Measurements from ENCODE around the gene GRHL3.

DNA sequence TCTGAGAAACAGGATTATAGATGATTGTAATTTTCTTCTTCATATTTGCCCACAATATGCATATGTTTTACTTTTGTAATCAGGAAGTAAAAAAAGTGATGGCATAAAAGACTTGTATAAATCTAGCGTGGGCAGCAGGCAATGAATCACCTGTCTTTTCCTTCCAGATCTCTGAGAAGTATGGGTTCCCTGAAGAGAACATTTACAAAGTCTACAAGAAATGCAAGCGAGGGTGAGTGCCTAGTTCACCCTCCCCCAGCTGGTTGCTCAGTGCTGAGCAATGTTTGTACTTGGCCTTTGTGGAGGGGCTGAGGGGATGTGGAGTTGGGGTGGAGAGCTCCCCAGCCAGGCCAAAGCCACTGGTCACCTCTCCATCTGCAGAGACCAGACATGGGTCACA lies 30.7 kb downstream of the GRHL3 start:
- TF ChIP-seq POLR2A (IDR thresholded peaks at IDR 0.05; ENCODE audit: low read depth, low read length) = no peak
- TF ChIP-seq TAF1 (IDR thresholded peaks at IDR 0.05; ENCODE audit: low read depth, low read length) = no peak
- no peak for TF ChIP-seq POLR2AphosphoS5 (IDR thresholded peaks at IDR 0.05; ENCODE audit: low read depth, low read length)
- no peak for TF ChIP-seq PAX5 (IDR thresholded peaks at IDR 0.05; ENCODE audit: insufficient read depth, low read length, severe bottlenecking)

All from GM12891 (cell line).